ENCODE data around the gene PSMB5.

Gene PSMB5

DNA sequence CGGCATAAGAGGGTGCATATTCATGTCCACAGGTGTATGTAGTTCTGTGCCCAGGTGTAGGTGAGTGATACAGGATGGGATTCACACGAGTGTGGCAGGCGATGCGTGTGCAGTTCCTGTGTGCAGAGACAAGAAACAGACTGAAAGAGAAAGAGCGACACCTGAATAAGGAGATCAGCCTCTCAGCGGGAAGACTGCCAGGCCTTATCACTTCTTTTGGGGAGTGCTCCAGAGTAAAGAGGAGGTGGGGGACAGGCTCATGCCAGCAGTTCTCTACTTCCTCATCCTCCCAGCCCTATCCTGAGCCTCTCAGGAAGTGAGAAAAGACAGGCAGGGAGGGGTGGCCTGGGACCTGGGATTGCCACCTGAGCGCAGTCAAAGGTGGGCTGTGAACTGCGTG lies 10.1 kb upstream of the PSMB5 start:
- in situ Hi-C loops (cut with MboI; ENCODE audit: low sequenced_read_pairs) = no loop called here

DNA sequence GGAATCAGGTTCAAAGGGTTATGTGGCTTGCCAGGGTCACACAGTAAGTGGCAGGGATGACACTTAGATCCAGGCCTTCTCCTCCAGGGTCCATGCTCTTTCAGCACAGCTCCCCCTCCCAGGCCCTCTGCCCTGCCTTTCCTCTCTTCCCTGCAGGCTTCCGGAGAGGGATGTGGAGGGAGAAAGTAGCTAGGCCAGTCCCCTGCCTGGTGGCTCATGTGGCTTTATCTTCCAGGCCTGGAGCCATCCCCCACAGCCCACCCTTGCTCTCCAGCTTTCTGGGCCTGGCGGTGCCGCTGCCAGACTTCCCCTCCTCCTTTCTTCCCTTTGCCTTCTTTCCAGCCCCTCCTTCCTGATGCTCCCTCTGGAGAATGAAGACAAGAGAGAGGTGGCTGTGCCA lies 9.1 kb upstream of the PSMB5 start:
- no peak overlapping the region for H3K4me3 ChIP-seq
- H3K36me3 ChIP-seq (replicated peaks) = no peaks in the 10 kb centered on the region
- DNase-seq (ENCODE audit: low spot score in 2 of 2) = no peak
- no peaks in the 10 kb centered on the region for H3K4me1 ChIP-seq
- no peaks in the 10 kb centered on the region for H3K9me3 ChIP-seq
- H3K27me3 ChIP-seq (ENCODE audit: low read depth) = no peaks in the 10 kb centered on the region
- in situ Hi-C loops (cut with MboI; ENCODE audit: low sequenced_read_pairs) = no loop called here

More for the DNA sequence above, 10.1 kb upstream of the PSMB5 start:
- no peak for DNase-seq (ENCODE audit: low spot score in 2 of 2)
- H3K9me3 ChIP-seq = no peaks in the 10 kb centered on the region
- no peaks in the 10 kb centered on the region for H3K36me3 ChIP-seq (replicated peaks)
- no peaks in the 10 kb centered on the region for H3K4me1 ChIP-seq
- no peak overlapping the region for H3K4me3 ChIP-seq
- H3K27me3 ChIP-seq (ENCODE audit: low read depth) = no peaks in the 10 kb centered on the region

DNA sequence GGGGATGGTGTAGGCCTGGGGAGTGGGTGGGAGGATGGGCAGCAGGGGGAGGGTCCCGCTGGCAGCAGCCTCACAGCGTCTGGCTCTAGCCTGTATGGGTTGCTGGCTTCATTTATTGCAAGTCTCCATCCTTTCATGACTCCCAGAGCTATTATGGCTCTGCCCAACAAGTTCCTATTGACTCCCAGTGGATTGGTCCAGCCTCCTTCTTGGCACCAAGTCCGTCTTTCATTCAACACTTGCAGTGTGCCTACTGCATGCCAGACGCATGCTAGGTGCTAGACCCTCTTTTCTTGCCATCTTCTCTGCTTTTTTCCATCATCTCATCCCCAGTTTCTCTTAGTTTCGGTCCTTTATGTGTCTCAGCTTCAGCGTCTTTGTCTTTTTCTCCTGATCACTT lies 8.4 kb upstream of the PSMB5 start:
- DNase-seq (ENCODE audit: low spot score in 2 of 2) = no peak
- Histone ChIP-seq H3K36me3 (replicated peaks) (no peaks in the 10 kb centered on the region), H3K4me1 (no peaks in the 10 kb centered on the region), H3K4me3 (no peak overlapping the region), H3K9me3 (no peaks in the 10 kb centered on the region), H3K27me3 (ENCODE audit: low read depth) (no peaks in the 10 kb centered on the region)
- in situ Hi-C loops (cut with MboI; ENCODE audit: low sequenced_read_pairs) = no loop called here

DNA sequence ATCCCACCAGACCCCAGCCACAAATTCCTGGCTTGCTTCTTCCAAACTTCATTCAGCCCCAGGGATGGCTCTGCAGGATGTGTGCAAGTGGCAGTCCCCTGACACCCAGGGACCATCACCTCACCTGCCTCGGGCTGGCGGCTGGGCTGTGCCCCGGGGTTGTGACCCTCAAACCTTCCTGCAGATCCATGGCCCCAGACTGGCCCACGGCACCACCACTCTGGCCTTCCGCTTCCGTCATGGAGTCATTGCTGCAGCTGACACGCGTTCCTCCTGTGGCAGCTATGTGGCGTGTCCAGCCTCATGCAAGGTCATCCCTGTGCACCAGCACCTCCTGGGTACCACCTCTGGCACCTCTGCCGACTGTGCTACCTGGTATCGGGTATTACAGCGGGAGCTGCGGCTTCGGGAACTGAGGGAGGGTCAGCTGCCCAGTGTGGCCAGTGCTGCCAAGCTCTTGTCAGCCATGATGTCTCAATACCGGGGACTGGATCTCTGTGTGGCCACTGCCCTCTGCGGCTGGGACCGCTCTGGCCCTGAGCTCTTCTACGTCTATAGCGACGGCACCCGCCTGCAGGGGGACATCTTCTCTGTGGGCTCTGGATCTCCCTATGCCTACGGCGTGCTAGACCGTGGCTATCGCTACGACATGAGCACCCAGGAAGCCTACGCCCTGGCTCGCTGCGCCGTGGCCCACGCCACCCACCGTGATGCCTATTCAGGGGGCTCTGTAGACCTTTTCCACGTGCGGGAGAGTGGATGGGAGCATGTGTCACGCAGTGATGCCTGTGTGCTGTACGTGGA lies 7.7 kb upstream of the PSMB5 start, which contains the start of gene PSMB11:
PSMB11 (plus strand) TSS at position 51 of the 804 bp plus-strand sequence; CDS start at position 65, 14 bp downstream.
- no peaks in the 10 kb centered on the region for H3K36me3 ChIP-seq (replicated peaks)
- DNase-seq (ENCODE audit: low spot score in 2 of 2) = no peak
- in situ Hi-C loops (cut with MboI; ENCODE audit: low sequenced_read_pairs) = no loop called here
- no peaks in the 10 kb centered on the region for H3K9me3 ChIP-seq
- H3K4me3 ChIP-seq = no peak within 1 kb of the TSS
- H3K4me1 ChIP-seq = no peaks in the 10 kb centered on the region
- H3K27me3 ChIP-seq (ENCODE audit: low read depth) = no peaks in the 10 kb centered on the region

DNA sequence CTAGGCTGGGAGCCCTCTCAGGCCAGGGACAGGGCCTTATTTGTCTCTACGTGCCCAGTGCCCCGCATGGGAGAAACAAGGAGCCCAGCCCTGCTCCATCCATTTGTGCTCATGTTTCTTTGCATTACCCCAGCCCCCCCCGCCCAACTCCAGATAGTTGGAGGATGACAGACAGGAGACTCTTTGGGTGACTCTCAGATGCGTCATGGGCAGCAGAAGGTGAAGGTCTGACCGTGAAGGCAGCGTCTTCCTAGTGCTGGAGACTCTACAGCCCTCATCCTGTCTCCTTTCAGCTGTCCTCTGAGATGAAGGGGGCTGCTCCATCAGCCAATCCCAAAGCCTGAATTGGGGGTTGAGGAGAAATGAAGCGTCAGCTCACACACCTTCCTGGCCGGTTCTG lies 7.0 kb upstream of the PSMB5 start:
- no peaks in the 10 kb centered on the region for H3K9me3 ChIP-seq
- no peaks in the 10 kb centered on the region for H3K27me3 ChIP-seq (ENCODE audit: low read depth)
- H3K4me1 ChIP-seq = no peaks in the 10 kb centered on the region
- no peak for DNase-seq (ENCODE audit: low spot score in 2 of 2)
- in situ Hi-C loops (cut with MboI; ENCODE audit: low sequenced_read_pairs) = no loop called here
- no peak overlapping the region for H3K4me3 ChIP-seq
- H3K36me3 ChIP-seq (replicated peaks) = no peaks in the 10 kb centered on the region

DNA sequence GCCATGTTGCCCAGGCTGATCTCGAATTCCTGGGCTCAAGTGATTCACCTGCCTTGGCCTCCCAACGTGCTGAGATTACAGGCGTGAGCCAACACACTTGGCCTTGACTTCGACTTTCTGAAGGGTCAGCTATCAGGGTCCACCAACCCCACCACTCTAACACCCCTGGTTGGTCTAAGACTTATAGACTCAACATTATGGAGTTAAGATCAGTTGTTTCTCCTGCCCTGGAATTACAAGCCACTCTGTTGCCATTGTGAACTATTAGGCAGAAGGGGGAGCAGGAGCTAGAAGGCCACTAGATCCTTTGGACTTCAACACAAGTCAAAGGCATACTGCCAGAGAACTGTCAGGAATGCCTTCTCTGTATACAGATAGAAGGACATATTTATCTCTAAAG lies 5.4 kb upstream of the PSMB5 start:
- in situ Hi-C loops (cut with MboI; ENCODE audit: low sequenced_read_pairs) = no loop called here
- no peaks in the 10 kb centered on the region for H3K9me3 ChIP-seq
- no peak for DNase-seq (ENCODE audit: low spot score in 2 of 2)

DNA sequence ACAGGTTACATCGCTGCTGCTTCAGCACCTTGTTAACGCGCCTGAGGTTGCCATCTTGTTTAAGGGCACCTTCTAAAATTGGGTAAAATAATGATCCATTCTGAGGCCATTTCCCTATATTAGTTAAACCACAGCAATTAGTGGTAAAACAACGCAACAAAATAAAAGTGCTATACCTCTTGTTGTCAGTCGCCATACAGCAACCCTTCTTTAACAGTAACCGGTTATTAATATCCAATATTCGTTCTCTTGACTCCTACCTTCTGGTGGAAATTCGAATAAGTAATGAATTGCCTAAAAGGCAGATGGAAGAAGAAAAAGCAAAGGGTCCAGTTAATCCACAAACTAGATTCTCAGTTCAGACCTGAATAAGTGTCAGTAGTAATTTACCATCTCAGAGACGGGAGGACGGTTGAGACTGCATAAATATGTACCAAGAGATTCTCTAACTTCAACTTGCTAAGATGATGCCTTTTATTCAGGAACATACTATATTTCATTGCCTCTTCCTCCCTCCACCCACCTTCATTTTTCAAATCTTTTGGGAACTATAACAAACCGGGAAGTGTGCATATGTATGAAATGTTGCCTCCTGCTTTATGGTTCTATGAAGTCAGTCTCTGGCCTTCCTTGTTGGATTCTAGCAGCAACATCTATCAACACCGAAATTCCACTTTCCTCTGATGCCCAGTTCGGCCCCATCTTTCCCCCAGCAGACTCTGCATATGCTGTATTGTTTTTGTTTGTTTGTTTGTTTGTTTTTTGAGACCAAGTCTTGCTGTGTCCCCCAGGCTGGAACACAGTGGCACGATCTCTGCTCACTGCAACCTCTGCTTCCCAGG lies 824 bp upstream of the PSMB5 start:
- peaks cover 9% of the 10 kb centered on the region for H3K4me1 ChIP-seq
- H3K36me3 ChIP-seq (replicated peaks) = peaks cover 35% of the 10 kb centered on the region
- no peaks in the 10 kb centered on the region for H3K27me3 ChIP-seq (ENCODE audit: low read depth)
- DNase-seq (ENCODE audit: low spot score in 2 of 2) = no peak
- peak overlapping the region; percentile 88 for H3K4me3 ChIP-seq
- H3K9me3 ChIP-seq = no peaks in the 10 kb centered on the region
- in situ Hi-C loops (cut with MboI; ENCODE audit: low sequenced_read_pairs) = no loop called here

More for the DNA sequence above, 5.4 kb upstream of the PSMB5 start:
- peaks cover 3% of the 10 kb centered on the region for H3K4me1 ChIP-seq
- H3K36me3 ChIP-seq (replicated peaks) = no peaks in the 10 kb centered on the region
- no peaks in the 10 kb centered on the region for H3K27me3 ChIP-seq (ENCODE audit: low read depth)
- H3K4me3 ChIP-seq = no peak overlapping the region

DNA sequence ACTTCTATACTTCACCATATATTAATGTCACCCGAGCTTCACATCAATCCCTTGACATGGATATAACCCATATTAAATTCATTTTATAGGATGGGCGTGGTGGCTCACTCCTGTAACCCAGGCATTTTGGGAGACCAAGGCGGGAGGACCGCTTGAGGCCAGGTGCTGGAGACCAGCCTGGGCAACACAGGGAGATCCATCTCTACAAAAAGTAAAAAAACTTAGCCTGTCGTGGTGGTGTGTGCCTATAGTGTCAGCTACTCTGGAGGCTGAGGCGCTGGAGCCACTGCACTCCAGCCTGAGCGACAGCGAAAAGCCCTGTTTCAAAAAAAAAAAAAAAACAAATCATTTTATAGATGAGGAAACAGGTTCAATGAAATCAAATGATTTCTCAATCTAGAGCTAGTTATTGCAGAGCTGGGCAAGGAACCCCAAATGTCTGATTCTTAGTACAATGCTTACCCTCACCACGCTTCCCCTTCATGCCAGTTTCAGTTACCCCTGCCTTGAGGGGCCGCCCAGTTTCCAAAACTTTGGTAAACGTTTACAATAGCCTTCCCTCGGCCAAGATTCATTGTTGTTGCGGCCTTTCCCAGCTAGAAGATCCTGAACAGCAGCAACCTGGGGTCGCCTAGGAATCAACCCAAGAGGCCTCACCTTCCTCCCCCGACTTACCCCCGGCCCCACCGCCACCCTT lies 751 bp downstream of the PSMB5 start:
- Histone ChIP-seq H3K36me3 (replicated peaks) (peaks cover 50% of the 10 kb centered on the region), H3K9me3 (no peaks in the 10 kb centered on the region), H3K4me3 (peak overlapping the region; percentile 88), H3K27me3 (ENCODE audit: low read depth) (no peaks in the 10 kb centered on the region), H3K4me1 (peaks cover 9% of the 10 kb centered on the region)
- in situ Hi-C loops (cut with MboI; ENCODE audit: low sequenced_read_pairs) = no loop called here
- DNase-seq (ENCODE audit: low spot score in 2 of 2) = no peak

DNA sequence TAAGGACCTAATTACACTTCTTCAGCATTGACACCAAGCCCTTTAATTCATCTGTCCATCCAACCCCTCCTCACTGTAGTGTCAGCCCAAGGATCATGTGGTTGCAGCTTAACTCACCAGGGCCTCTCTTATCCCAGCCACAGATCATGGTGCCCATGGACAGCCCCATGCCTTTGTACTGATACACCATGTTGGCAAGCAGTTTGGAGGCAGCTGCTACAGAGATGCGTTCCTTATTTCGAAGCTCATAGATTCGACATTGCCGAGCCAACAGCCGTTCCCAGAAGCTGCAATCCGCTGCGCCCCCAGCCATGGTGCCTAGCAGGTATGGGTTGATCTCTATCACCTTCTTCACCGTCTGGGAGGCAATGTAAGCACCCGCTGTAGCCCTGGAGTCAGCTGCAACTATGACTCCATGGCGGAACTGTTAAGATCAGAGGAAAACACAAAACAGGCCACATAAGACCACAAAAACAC lies 1.4 kb downstream of the PSMB5 start:
- peaks cover 57% of the 10 kb centered on the region for H3K36me3 ChIP-seq (replicated peaks)
- H3K4me3 ChIP-seq = peak overlapping the region; percentile 88
- in situ Hi-C loops (cut with MboI; ENCODE audit: low sequenced_read_pairs) = no loop called here

DNA sequence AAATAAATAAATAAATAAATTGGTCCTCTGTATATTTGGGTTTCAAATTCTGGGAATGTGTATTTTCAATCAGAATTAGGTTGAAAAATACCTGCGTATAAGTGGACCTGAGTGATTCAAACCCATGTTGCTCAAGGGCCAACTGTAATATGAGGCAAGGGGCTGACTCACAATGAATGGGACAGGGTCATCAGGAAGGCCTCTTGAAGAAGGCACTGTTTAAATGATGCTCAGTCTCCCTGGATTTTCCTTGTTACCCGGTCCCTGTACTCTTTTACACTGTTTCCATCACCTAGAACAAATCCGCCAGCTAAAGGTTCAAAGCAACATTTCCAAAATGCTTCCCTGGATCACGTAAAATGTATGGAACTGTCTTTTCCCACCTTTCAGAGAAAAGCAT lies 3.8 kb downstream of the PSMB5 start:
- in situ Hi-C loops (cut with MboI; ENCODE audit: low sequenced_read_pairs) = no loop called here
- Histone ChIP-seq H3K4me3 (no peak overlapping the region), H3K27me3 (ENCODE audit: low read depth) (no peaks in the 10 kb centered on the region), H3K4me1 (peaks cover 9% of the 10 kb centered on the region), H3K9me3 (no peaks in the 10 kb centered on the region), H3K36me3 (replicated peaks) (peaks cover 75% of the 10 kb centered on the region)
- no peak for DNase-seq (ENCODE audit: low spot score in 2 of 2)

More for the DNA sequence above, 1.4 kb downstream of the PSMB5 start:
- no peaks in the 10 kb centered on the region for H3K9me3 ChIP-seq
- no peaks in the 10 kb centered on the region for H3K27me3 ChIP-seq (ENCODE audit: low read depth)
- DNase-seq (ENCODE audit: low spot score in 2 of 2) = no peak
- peaks cover 9% of the 10 kb centered on the region for H3K4me1 ChIP-seq

DNA sequence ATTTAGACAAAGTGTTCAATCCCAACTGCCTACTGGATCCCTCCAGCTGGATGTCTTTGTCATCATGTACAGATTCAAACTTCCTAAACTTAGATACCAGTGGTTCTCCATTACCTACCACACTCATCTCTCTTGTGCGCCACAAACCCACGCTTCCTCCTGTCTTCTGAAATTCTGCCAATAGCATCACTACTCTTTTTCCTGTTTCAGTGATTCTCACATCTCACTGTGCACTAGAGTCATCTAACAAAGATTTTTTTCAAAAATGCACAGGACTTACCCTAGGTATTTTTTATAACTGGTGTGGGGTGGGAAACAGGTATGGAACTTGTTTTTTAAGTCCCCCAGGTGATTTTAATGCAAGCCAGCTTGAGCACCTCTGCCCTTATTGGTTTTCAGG lies 5.9 kb downstream of the PSMB5 start:
- Histone ChIP-seq H3K9me3 (no peaks in the 10 kb centered on the region), H3K36me3 (replicated peaks) (peaks cover 86% of the 10 kb centered on the region), H3K4me3 (no peak overlapping the region), H3K27me3 (ENCODE audit: low read depth) (no peaks in the 10 kb centered on the region), H3K4me1 (peaks cover 4% of the 10 kb centered on the region)
- no peak for DNase-seq (ENCODE audit: low spot score in 2 of 2)
- in situ Hi-C loops (cut with MboI; ENCODE audit: low sequenced_read_pairs) = no loop called here

DNA sequence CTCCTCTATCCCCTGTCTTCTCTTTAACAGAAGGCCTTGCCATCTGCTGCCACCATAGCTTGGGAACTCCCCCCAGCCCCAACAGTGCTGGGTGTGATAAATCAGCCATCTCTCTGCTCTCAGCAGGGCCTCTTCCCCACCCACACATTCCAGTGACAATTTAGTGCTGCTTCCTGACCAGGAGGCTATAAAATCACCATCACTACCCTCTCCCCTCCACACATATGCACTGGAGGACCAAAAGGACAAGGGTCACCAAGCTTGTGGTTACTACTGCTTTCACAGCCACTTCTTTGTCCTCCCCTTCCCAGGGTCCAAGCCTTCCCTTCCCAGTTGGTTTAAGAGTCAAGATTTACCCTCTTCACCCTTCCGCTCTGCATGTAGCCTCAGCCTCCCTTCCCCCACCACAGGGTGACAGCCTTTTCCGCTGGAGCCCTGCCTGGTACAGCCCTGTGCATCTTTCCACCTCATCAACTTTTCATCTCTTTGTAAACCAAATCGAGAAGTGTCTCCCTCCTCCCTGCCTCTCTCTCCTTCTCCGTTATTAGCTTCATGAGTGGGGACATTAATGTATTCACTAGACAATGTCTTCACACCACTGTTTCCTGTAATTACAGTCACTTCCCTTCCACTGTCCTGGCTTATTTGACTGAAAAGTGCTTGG lies 9.4 kb downstream of the PSMB5 start:
- DNase-seq (ENCODE audit: low spot score in 2 of 2) = no peak
- H3K27me3 ChIP-seq (ENCODE audit: low read depth) = no peaks in the 10 kb centered on the region
- no peaks in the 10 kb centered on the region; the same call in 1 of the 2 replicates for H3K4me1 ChIP-seq
- in situ Hi-C loops (cut with MboI; ENCODE audit: low sequenced_read_pairs) = no loop called here
- peaks cover 55% of the 10 kb centered on the region for H3K36me3 ChIP-seq (replicated peaks)
- H3K4me3 ChIP-seq = no peak overlapping the region
- no peaks in the 10 kb centered on the region for H3K9me3 ChIP-seq

DNA sequence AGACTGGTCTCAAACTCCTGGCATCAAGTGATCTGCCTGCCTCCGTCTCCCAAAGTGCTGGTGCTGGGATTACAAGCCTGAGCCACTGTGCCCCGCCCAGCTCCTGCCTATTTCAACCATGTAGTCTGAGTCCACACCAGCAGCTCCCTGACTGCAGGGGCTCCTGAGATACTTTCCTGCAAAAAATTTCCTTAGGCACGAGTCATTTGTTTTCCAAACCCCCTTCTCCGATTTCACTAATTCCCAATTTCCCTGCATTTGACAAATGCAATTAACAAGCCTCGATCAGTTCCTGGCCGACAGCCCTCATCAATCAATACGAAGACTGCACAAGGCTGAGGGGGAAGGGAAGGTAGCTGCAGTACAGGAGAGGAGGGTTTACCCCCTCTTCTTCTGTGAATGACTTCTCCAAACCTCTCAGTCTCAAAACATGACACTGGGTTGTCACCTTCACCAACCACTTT lies 10.1 kb downstream of the PSMB5 start:
- Histone ChIP-seq H3K4me1 (no peaks in the 10 kb centered on the region), H3K9me3 (no peaks in the 10 kb centered on the region), H3K4me3 (no peak overlapping the region), H3K27me3 (ENCODE audit: low read depth) (no peaks in the 10 kb centered on the region), H3K36me3 (replicated peaks) (peaks cover 49% of the 10 kb centered on the region)
- no peak for DNase-seq (ENCODE audit: low spot score in 2 of 2)
- in situ Hi-C loops (cut with MboI; ENCODE audit: low sequenced_read_pairs) = no loop called here
